Heart left ventricle (tissue), 16 donors: ENCODE data around the gene CDC42EP5. TPM values are rescaled to one million over a fixed set of nuclear protein-coding genes. Genes with fewer than 3 reads are reported as not detected.
A peak's percentile ranks its signal among the peaks of the same experiment; 100 is the strongest.

ENCODE experiments used
- ATAC-seq, 4 donors: fragments of 200-7000 bp; cut with Tn5 transposase; one replicate each; pipeline ENCODE4 v1.9.1; 2020 to 2022; ENCODE audit warnings: moderate library complexity in 4 of 4, mild to moderate bottlenecking in 3 of 4, moderate number of reproducible peaks in 1 of 4
- DNase-seq, 5 donors: peaks; one replicate each; pipeline ENCODE4 v3.0.0-alpha.2; 2020
- H3K27ac ChIP-seq, 12 donors: fragments of 200-600 bp; sonication (generic) in 4 of 12; one replicate each; pipeline versions ENCODE4 v1.5.0 to v1.8.0; 2016 to 2022; ENCODE audit warnings: mild to moderate bottlenecking in 2 of 12
- H3K27me3 ChIP-seq, 9 donors: fragments of 200-600 bp; sonication (generic) in 2 of 9; one replicate each; pipeline versions ENCODE4 v1.5.1 to v1.8.0; 2016 to 2022; ENCODE audit warnings: mild to moderate bottlenecking in 3 of 9
- H3K36me3 ChIP-seq, 9 donors: fragments of 200-600 bp; sonication (generic) in 2 of 9; one replicate each; pipeline versions ENCODE4 v1.5.0 to v1.8.0; 2018 to 2022; ENCODE audit warnings: mild to moderate bottlenecking in 2 of 9
- H3K4me1 ChIP-seq, 12 donors: fragments of 200-600 bp; sonication (generic) in 4 of 12; one replicate each; pipeline versions ENCODE4 v1.5.0 to v1.8.0; 2016 to 2022; ENCODE audit warnings: mild to moderate bottlenecking in 3 of 12
- H3K4me3 ChIP-seq, 12 donors: fragments of 200-600 bp; sonication (generic) in 4 of 12; one replicate each; pipeline versions ENCODE4 v1.5.0 to v1.8.0; 2017 to 2022; ENCODE audit warnings: mild to moderate bottlenecking in 9 of 12, moderate library complexity in 4 of 12
- H3K9me3 ChIP-seq, 12 donors: fragments of 200-600 bp; sonication (generic) in 4 of 12; one replicate each; pipeline versions ENCODE4 v1.5.0 to v1.8.0; 2016 to 2022; ENCODE audit warnings: mild to moderate bottlenecking in 1 of 12
- POLR2A ChIP-seq, 2 donors: fragments of 450-650 bp; IDR thresholded peaks; one replicate each; pipeline ENCODE4 v1.6.1; 2017; ENCODE audit warnings: antibody characterized with exemption in 2 of 2, mild to moderate bottlenecking in 2 of 2, moderate library complexity in 2 of 2
- WGBS, 4 donors: extraction: QIAGEN DNeasy Blood & Tissue Kit in 2 of 4; methylation state at CpG; one replicate each; pipeline versions ENCODE4 v1.1.5 to v1.1.7; 2013 to 2018; 5-methylcytosine and 5-hydroxymethylcytosine counted together
- intact Hi-C, 10 donors: fragments of 100-400 bp; cut with DNase I; formaldehyde crosslinking; loops; one replicate each; pipeline versions ENCODE4 v1.11.1 to v1.14.2; 2022
- polyA plus RNA-seq, 2 donors: library from polyadenylated mRNA; stranded (reverse); fragments of 200-250 nt; gene quantifications; one replicate each; pipeline ENCODE4 v1.2.3, GENCODE V29; 2013
- total RNA-seq, 9 donors: library from RNA; depleted of rRNA in 2 of 9; stranded (reverse); fragments of >200 nt in 2 of 9; fragmentation: NEBNext Ultra II Directional in 3 of 9; extraction: Animal tissue kit (Norgen Biotek cat#: 25700) in 3 of 9; gene quantifications; one replicate each; pipeline versions ENCODE4 v1.1.0 to v1.2.4, GENCODE V29; 2016 to 2023
- TF ChIP-seq, protein P1 (sequence below), 12 donors: fragments of 200-600 bp; sonication (generic) in 4 of 12; IDR thresholded peaks; one replicate each; pipeline versions ENCODE4 v1.5.0 to v1.8.0; 2018 to 2022; ENCODE audit warnings: antibody characterized with exemption in 12 of 12, mild to moderate bottlenecking in 5 of 12
- donor health status: ischemic (EF 13 %, LVEDD 7.1; RV severe dilation, severe dysfunction).
- donor health status: healthy with polysubstance abuse.
- donor health status: DM: no; HTN: yes; CAD: no.
- donor health status: DM: no; HTN: no; CAD: no.
- donor health status: ischemic (EF 25% LVEDD 6.9; RV normal size, moderate dysfunction).
- donor health status: ischemic (EF 25% LVEDD 5.7; RV mildly dilated, moderate dysfunction).
- donor health status: healthy.
- donor health status: DM: yes; HTN: yes; CAD: no.
- donor health status: ischemic (EF 35%, LVEDD 5.7; RV mildly dilated, moderate dysfunction).
- donor health status: nonischemic (EF 11% LVEDD 7.7; RV severe dilation, severe dysfunction).
- donor health status: DM: yes; HTN: yes; CAD: no.
- donor health status: PGD.
- donor health status: ischemic (EF 29% LVEDD 5.4; RV normal size, mild dysfunction).
- donor health status: nonischemic (EF 23%, LVEDD 6.1; RV moderate dilation, normal function).

Gene CDC42EP5
- total and polyA plus RNA-seq, 11 donors = 5.6 to 16.3 (median 9.7) TPM

DNA sequence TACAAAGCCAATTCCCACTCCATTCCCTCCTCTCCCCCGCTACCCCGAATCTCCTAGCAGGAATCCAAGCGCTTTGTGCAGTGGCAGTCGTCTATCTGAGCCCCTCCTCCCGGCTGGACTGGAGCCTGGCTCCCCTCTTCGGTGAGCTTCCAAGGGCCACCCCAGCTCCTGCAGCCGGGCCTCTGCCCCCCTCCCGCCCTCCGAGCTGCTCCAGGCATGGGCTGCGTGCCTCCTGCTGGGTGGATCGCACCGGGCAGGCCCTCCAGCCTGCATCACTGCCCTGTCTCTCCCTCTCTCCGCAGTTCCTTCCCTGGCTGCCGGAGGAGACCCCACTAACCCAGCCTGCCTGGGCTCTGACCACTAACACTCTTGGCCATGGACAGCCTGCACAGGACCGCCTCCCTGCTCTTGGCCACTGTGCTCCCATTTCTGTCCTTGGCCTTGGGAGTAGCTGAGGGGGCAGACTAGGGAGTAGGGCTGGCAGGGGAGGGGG is 37.0 kb downstream of the CDC42EP5 start:
- no peak for TF ChIP-seq POLR2A (IDR thresholded peaks at IDR 0.05)
- TF ChIP-seq, protein P1, sequence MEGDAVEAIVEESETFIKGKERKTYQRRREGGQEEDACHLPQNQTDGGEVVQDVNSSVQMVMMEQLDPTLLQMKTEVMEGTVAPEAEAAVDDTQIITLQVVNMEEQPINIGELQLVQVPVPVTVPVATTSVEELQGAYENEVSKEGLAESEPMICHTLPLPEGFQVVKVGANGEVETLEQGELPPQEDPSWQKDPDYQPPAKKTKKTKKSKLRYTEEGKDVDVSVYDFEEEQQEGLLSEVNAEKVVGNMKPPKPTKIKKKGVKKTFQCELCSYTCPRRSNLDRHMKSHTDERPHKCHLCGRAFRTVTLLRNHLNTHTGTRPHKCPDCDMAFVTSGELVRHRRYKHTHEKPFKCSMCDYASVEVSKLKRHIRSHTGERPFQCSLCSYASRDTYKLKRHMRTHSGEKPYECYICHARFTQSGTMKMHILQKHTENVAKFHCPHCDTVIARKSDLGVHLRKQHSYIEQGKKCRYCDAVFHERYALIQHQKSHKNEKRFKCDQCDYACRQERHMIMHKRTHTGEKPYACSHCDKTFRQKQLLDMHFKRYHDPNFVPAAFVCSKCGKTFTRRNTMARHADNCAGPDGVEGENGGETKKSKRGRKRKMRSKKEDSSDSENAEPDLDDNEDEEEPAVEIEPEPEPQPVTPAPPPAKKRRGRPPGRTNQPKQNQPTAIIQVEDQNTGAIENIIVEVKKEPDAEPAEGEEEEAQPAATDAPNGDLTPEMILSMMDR (IDR thresholded peaks at IDR 0.05) = peak in 1 of 12 donors; percentile 8
- Histone ChIP-seq H3K4me1 (peaks cover 0 to 43% (median 17%) of the 10 kb centered on the region in 12 donors), H3K27me3 (peaks cover 0 to 15% (median under 1%) of the 10 kb centered on the region in 9 donors), H3K27ac (peak overlapping the region in 2 of 12 donors; percentile 12 to 16), H3K9me3 (no peaks in the 10 kb centered on the region), H3K4me3 (no peak overlapping the region), H3K36me3 (peaks cover 0 to 17% (median 0%) of the 10 kb centered on the region in 9 donors)
- DNase-seq (peak in 1 of 5 donors; percentile 32), ATAC-seq (peak in 3 of 4 donors; percentile 32 to 41 (median 34))
- intact Hi-C loops = loop anchor here in 1 of 10 donors (5.0 kb wide), 1 partner anchor 41 kb away; no protein-coding TSS in a partner anchor
- WGBS, 4 donors = 33 to 50% (median 46%) methylated on average over 3 to 15 of the region's 15 CpGs

DNA sequence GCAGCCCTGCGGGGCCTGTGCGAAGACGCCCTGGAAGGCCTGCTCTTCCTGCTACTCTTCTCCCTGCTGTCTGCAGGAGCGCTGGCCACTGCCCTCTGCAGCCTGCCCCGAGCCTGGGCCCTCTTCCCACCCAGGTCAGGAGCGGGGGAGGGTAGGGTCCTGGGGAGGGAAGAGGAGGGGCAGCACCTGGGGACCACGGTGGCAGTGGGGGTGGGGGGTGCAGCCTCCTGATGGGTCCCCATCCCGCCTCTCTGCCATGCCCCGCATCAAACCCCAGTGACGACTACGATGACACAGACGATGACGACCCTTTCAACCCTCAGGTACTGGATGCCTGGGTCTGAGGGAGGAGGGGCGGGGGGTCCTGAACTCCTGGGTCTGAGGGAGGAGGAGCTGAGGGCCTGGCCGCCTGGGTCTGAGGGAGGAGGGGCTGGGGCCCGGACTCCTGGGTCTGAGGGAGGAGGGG is 37.5 kb downstream of the CDC42EP5 start:
- intact Hi-C loops = loop anchor here in 1 of 10 donors (5.0 kb wide), 1 partner anchor 42 kb away; no protein-coding TSS in a partner anchor
- peak in 1 of 5 donors; percentile 21 for DNase-seq
- WGBS, 4 donors = 29 to 42% (median 35%) methylated on average over 10 to 16 of the region's 16 CpGs
- H3K36me3 ChIP-seq = peaks cover 0 to 13% (median 0%) of the 10 kb centered on the region in 9 donors
- H3K27me3 ChIP-seq = peaks cover 0 to 20% (median 5%) of the 10 kb centered on the region in 9 donors
- H3K4me3 ChIP-seq = no peak overlapping the region
- ATAC-seq = peak in 2 of 4 donors; percentile 2 to 7
- peaks cover 0 to 46% (median 20%) of the 10 kb centered on the region in 12 donors for H3K4me1 ChIP-seq
- TF ChIP-seq POLR2A (IDR thresholded peaks at IDR 0.05) = no peak
- TF ChIP-seq, protein P1 (IDR thresholded peaks at IDR 0.05) = no peak
- no peaks in the 10 kb centered on the region for H3K9me3 ChIP-seq
- no peak overlapping the region for H3K27ac ChIP-seq

DNA sequence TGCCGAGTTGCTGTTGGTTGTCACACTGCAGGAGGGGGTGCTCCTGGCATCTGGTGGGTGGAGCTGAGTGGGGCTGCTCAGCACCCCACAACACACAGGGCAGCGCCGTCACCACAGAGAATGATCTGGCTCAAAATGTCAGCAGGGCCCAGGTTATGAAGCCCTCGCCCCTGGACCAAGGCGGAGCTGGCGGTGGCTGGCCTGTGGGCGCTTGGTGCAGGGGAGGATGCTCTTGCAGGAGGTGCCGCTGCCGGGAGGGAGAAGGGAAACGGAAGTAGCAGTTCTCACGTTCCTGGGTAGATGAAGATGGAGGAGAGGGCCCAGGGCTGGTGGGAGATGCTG is 38.3 kb downstream of the CDC42EP5 start:
- TF ChIP-seq POLR2A (IDR thresholded peaks at IDR 0.05) = no peak
- TF ChIP-seq, protein P1 (IDR thresholded peaks at IDR 0.05) = no peak
- Histone ChIP-seq H3K36me3 (peaks cover 0 to 7% (median 0%) of the 10 kb centered on the region in 9 donors), H3K27ac (no peak overlapping the region), H3K27me3 (peaks cover 5 to 26% (median 10%) of the 10 kb centered on the region in 9 donors), H3K4me3 (no peak overlapping the region), H3K9me3 (no peaks in the 10 kb centered on the region), H3K4me1 (peaks cover 0 to 54% (median 25%) of the 10 kb centered on the region in 12 donors)
- WGBS, 4 donors = 36 to 45% (median 40%) methylated on average over 11 of the region's 11 CpGs
- intact Hi-C loops = loop anchor here in 1 of 10 donors (5.0 kb wide), 1 partner anchor 42 kb away; no protein-coding TSS in a partner anchor
- no peak for ATAC-seq
- peak in 1 of 5 donors; percentile 33 for DNase-seq

DNA sequence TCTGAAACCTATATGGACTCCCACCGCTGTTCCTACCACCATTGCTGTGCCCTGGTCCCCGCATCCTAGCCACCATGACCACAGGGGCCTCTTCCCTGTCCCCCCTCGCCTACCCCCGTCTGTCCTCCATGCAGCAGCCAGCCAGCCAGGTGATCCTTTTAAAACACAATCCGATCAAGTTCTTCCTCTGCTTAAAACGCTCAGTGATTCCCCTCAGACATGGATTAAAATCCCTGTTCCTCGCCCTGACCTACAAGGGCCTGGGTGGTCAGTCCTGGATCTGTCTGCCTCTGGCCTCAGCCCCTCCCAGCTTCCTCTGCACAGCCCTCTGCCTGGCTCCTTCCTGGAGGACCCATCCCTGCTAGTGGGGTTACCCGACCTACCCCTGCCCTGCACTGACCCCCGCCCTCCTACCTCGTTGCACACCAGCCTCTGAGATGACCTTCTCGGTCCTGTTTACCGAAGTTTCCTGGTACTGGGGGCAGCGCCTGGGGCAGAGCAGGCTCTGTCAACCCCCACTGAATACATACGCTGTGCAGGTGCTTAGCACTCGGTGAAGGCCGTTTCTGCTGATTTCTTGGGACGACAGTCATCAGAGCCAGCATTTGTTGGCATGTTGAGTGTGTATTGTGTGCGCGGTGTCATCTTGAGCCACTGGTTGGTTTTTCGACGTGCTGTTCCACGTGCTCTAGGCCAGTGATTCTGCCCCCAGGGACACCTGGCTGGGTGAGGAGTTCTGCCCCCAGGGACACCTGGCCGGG is 38.8 kb downstream of the CDC42EP5 start:
- TF ChIP-seq, protein P1 (IDR thresholded peaks at IDR 0.05) = no peak
- TF ChIP-seq POLR2A (IDR thresholded peaks at IDR 0.05) = no peak
- no peak for ATAC-seq
- H3K36me3 ChIP-seq = peaks cover 0 to 7% (median 0%) of the 10 kb centered on the region in 9 donors
- intact Hi-C loops = no loop called here
- WGBS, 4 donors = 52 to 61% (median 53%) methylated on average over 18 to 23 of the region's 23 CpGs
- peaks cover 5 to 26% (median 10%) of the 10 kb centered on the region in 9 donors for H3K27me3 ChIP-seq
- no peak for DNase-seq
- no peaks in the 10 kb centered on the region for H3K9me3 ChIP-seq
- no peak overlapping the region for H3K27ac ChIP-seq
- no peak overlapping the region for H3K4me3 ChIP-seq
- H3K4me1 ChIP-seq = peaks cover 0 to 52% (median 25%) of the 10 kb centered on the region in 12 donors
